Suprapubic skin (tissue), 4 donors: ENCODE results near the gene CD47. TPM values are rescaled to one million over a fixed set of nuclear protein-coding genes. Genes with fewer than 3 reads are reported as not detected.

Source experiments
- DNase-seq, 2 donors: peaks; one replicate each; pipeline ENCODE4 v3.0.0-alpha.2; 2019; ENCODE audit warnings: low spot score in 2 of 2
- H3K27ac ChIP-seq: fragments of 200-600 bp; sonication (generic); one replicate; pipeline ENCODE4 v1.5.1; 2019
- H3K27me3 ChIP-seq: fragments of 200-600 bp; sonication (generic); one replicate; pipeline ENCODE4 v1.5.1; 2019
- H3K36me3 ChIP-seq: fragments of 200-600 bp; sonication (generic); one replicate; pipeline ENCODE4 v1.5.1; 2019
- H3K4me1 ChIP-seq: fragments of 200-600 bp; sonication (generic); one replicate; pipeline ENCODE4 v1.5.1; 2019
- H3K4me3 ChIP-seq: fragments of 200-600 bp; sonication (generic); one replicate; pipeline ENCODE4 v1.5.1; 2019; ENCODE audit warnings: mild to moderate bottlenecking
- H3K9me3 ChIP-seq: fragments of 200-600 bp; sonication (generic); one replicate; pipeline ENCODE4 v1.5.1; 2019
- EP300 ChIP-seq: sonication (generic); formaldehyde crosslinking; IDR thresholded peaks from one replicate; pipeline ENCODE4 v1.6.1; 2017; ENCODE audit warnings: antibody characterized with exemption
- POLR2A ChIP-seq, 2 donors: fragments of 450-650 bp; IDR thresholded peaks; one replicate each; pipeline ENCODE4 v1.6.1; 2017; ENCODE audit warnings: antibody characterized with exemption in 2 of 2, mild to moderate bottlenecking in 2 of 2, moderate library complexity in 2 of 2
- POLR2AphosphoS5 ChIP-seq, 3 donors: sonication (generic); formaldehyde crosslinking; IDR thresholded peaks; one replicate each; pipeline ENCODE4 v1.6.1; 2017; ENCODE audit warnings: antibody characterized with exemption in 3 of 3
- whole genome bisulfite sequencing: methylation state at CpG from one replicate; pipeline ENCODE4 v1.1.5; 2018; 5-methylcytosine and 5-hydroxymethylcytosine counted together
- total RNA-seq, 4 donors: library from RNA; depleted of rRNA; stranded (reverse); fragments of >200 nt; gene quantifications; one replicate each; pipeline ENCODE4 v1.1.0, GENCODE V29; 2016
- TF ChIP-seq, protein P1 (sequence below), 2 donors: fragments of 200-600 bp in 1 of 2; fragments of 450-650 bp in 1 of 2; sonication (generic) in 1 of 2; IDR thresholded peaks; one replicate each; pipeline ENCODE4 v1.5.1; 2016 to 2019; ENCODE audit warnings: antibody characterized with exemption in 2 of 2, mild to moderate bottlenecking in 1 of 2, moderate library complexity in 1 of 2

CD47 gene
- total RNA-seq, 4 donors from 2014 or later = 37.8 to 94.4 (median 41.8) TPM

DNA sequence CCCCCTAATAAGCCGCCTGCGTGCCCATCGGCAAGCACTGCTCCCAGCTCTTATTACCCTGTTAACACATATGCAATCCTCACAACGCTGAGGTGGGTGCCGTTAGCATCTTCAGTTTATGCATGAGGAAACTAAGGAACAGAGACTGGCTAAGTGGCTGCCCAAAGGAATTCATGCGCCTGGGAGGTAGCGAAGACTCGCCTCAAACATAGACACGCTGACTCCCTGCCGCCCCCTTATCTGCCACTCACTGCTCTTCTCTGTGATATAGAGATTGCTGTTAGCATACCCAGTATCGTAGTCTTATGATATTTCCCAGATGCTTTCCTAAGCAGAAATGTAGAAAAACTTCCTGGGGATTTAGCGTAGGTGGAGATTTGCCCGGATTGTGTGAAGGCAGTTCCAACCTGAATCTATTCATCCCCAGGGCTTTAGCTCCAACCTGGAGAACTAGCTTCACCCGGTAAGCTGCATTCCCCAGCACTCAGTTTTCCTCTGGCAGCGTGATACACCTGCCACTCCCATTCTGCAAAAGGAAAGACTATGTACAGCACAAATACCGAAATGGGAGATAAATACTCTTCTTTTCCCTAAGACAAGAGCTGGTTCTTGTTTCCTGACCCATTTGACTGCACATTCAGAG lies 23.7 kb upstream of the CD47 start:
- Histone ChIP-seq H3K27ac (no peak overlapping the region), H3K36me3 (no peaks in the 10 kb centered on the region), H3K9me3 (no peaks in the 10 kb centered on the region), H3K4me3 (no peak overlapping the region), H3K4me1 (no peaks in the 10 kb centered on the region), H3K27me3 (no peaks in the 10 kb centered on the region)
- TF ChIP-seq EP300 (no peak), POLR2A (IDR thresholded peaks at IDR 0.05) (no peak), POLR2AphosphoS5 (IDR thresholded peaks at IDR 0.05) (no peak)
- TF ChIP-seq, protein P1, sequence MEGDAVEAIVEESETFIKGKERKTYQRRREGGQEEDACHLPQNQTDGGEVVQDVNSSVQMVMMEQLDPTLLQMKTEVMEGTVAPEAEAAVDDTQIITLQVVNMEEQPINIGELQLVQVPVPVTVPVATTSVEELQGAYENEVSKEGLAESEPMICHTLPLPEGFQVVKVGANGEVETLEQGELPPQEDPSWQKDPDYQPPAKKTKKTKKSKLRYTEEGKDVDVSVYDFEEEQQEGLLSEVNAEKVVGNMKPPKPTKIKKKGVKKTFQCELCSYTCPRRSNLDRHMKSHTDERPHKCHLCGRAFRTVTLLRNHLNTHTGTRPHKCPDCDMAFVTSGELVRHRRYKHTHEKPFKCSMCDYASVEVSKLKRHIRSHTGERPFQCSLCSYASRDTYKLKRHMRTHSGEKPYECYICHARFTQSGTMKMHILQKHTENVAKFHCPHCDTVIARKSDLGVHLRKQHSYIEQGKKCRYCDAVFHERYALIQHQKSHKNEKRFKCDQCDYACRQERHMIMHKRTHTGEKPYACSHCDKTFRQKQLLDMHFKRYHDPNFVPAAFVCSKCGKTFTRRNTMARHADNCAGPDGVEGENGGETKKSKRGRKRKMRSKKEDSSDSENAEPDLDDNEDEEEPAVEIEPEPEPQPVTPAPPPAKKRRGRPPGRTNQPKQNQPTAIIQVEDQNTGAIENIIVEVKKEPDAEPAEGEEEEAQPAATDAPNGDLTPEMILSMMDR (IDR thresholded peaks at IDR 0.05) = no peak
- 56% methylated on average over 16 of the region's 16 CpGs for WGBS
- DNase-seq = no peak

DNA sequence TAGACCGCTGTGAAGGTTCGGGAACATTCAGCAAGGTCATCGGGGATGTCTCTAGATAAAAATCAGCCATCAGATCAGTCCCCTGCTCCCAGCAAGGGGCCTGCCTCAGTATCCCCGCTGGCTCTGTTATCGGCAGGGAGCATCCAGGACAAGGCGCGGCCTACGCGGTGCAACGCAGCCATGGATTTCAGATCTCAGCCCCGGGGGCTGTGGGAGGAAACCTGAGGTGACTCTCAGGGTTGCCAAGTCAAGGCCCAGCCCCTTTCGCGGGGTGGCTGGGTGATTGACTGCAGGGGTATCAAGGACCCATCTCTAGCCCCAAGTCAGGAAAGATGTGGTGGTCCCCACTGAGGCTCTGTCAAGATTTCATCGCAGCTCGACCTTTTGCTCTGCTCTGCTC lies 23.1 kb upstream of the CD47 start:
- TF ChIP-seq EP300 (no peak), POLR2AphosphoS5 (IDR thresholded peaks at IDR 0.05) (no peak), POLR2A (IDR thresholded peaks at IDR 0.05) (no peak)
- TF ChIP-seq, protein P1 (IDR thresholded peaks at IDR 0.05) = no peak
- 89% methylated on average over 15 of the region's 15 CpGs for WGBS
- no peaks in the 10 kb centered on the region for H3K27me3 ChIP-seq
- no peak overlapping the region for H3K4me3 ChIP-seq
- H3K36me3 ChIP-seq = no peaks in the 10 kb centered on the region
- no peak for DNase-seq
- no peaks in the 10 kb centered on the region for H3K4me1 ChIP-seq
- H3K9me3 ChIP-seq = no peaks in the 10 kb centered on the region
- H3K27ac ChIP-seq = no peak overlapping the region

- no peak overlapping the region for H3K4me3 ChIP-seq
- no peaks in the 10 kb centered on the region for H3K36me3 ChIP-seq
- no peaks in the 10 kb centered on the region for H3K9me3 ChIP-seq
- H3K4me1 ChIP-seq = no peaks in the 10 kb centered on the region
- 97% methylated on average over 3 of the region's 3 CpGs for WGBS
- no peak for DNase-seq
- no peak overlapping the region for H3K27ac ChIP-seq
- H3K27me3 ChIP-seq = no peaks in the 10 kb centered on the region
- TF ChIP-seq EP300 (no peak), POLR2A (IDR thresholded peaks at IDR 0.05) (no peak), POLR2AphosphoS5 (IDR thresholded peaks at IDR 0.05) (no peak)
- TF ChIP-seq, protein P1 (IDR thresholded peaks at IDR 0.05) = no peak
Measured at GRCh38 chr3:108110934-108111333, 20.1 kb upstream of the CD47 start.

DNA sequence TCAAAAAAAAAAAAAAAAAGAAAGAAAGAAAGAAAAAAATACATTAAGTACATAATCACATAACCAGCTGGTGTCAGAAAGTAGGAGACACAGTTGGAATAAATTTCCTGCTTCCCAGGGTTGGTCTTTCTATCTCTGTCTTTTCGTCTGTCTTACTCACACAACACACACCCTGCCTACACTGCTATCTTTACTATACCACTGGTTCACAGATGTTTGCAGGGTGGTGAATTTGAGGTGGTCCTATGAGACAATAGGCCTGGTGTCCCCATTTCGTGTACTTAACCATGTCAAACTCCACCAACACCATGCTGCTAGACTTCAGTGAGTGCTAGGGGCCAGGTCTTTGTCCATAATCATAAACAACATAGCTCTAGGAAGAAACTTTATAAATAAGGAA lies 17.6 kb upstream of the CD47 start:
- DNase-seq = no peak
- no peaks in the 10 kb centered on the region for H3K36me3 ChIP-seq
- H3K4me3 ChIP-seq = no peak overlapping the region
- H3K9me3 ChIP-seq = no peaks in the 10 kb centered on the region
- no peaks in the 10 kb centered on the region for H3K4me1 ChIP-seq
- TF ChIP-seq POLR2A (IDR thresholded peaks at IDR 0.05) (no peak), POLR2AphosphoS5 (IDR thresholded peaks at IDR 0.05) (no peak), EP300 (no peak)
- TF ChIP-seq, protein P1 (IDR thresholded peaks at IDR 0.05) = no peak
- H3K27ac ChIP-seq = no peak overlapping the region
- no peaks in the 10 kb centered on the region for H3K27me3 ChIP-seq
- WGBS = 82% methylated on average over 2 of the region's 2 CpGs

GRCh38 chr3:108106449-108106848 lies 15.6 kb upstream of the CD47 start:
- TF ChIP-seq EP300 (no peak), POLR2A (IDR thresholded peaks at IDR 0.05) (no peak), POLR2AphosphoS5 (IDR thresholded peaks at IDR 0.05) (no peak)
- TF ChIP-seq, protein P1 (IDR thresholded peaks at IDR 0.05) = no peak
- H3K9me3 ChIP-seq = no peaks in the 10 kb centered on the region
- H3K36me3 ChIP-seq = no peaks in the 10 kb centered on the region
- no peak overlapping the region for H3K4me3 ChIP-seq
- no peaks in the 10 kb centered on the region for H3K4me1 ChIP-seq
- DNase-seq = no peak
- no peak overlapping the region for H3K27ac ChIP-seq
- H3K27me3 ChIP-seq = no peaks in the 10 kb centered on the region
